ENCODE measurements around the gene BMPR1A. TPM values are rescaled to one million over a fixed set of nuclear protein-coding genes. Genes with fewer than 3 reads are reported as not detected.

The BMPR1A gene
- total RNA-seq, 1 donor, result 71.7 TPM

DNA sequence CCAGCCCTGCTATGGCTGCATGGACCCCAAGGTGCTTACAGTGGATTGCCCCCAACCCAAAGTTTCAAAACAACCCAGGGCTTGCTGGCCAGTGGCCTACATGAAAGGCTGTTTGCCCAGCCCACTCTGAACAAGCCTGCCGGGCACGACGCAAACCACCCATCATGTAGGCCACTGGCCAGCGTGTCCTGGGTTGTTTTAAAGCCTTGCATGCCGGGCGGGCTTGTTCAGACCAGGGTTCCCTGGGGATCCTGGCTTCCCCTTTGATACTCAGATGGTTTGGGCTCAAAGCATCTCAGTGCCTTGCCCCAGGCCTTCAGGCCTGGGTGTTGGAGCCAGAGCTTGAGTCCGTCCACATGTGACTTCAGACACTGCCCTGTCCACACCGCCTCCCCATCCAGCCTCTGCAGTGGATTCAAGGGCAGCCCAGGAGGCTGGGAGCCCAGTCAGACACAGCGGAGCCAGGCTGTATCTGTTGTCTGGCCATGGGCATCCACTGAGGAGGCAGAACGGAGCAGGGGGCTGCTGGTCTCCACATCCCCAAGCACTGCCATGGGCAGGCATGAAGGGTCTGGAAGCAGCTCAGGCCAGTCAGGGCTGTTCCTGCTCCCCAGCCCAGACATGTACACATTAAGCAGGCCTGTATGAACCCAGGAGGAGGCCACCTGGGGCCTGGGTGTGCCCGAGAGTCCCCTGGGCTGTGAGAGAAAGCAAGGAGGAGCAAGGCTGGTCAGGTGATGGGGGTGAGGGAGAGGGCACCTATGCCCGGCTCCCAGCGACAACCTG, 207.8 kb downstream of the BMPR1A start:
- Histone ChIP-seq H3K4me1 (ENCODE audit: insufficient read depth, low read length) (peaks cover 29% of the 10 kb centered on the region), H3K27me3 (ENCODE audit: insufficient read depth, low read length) (no peaks in the 10 kb centered on the region), H3K9me3 (ENCODE audit: low read depth, low read length) (no peaks in the 10 kb centered on the region), H2AFZ (ENCODE audit: low read length) (no peak overlapping the region), H3K36me3 (ENCODE audit: insufficient read depth, low read length) (no peaks in the 10 kb centered on the region), H3K79me2 (ENCODE audit: insufficient read depth, low read length) (no peaks in the 10 kb centered on the region), H3K4me3 (ENCODE audit: insufficient read depth, low read length) (no peak overlapping the region), H3K4me2 (ENCODE audit: insufficient read depth, low read length) (no peak overlapping the region), H4K20me1 (ENCODE audit: insufficient read depth, low read length) (no peaks in the 10 kb centered on the region), H3K27ac (ENCODE audit: low read depth, low read length) (no peak overlapping the region)
- DNase-seq (ENCODE audit: insufficient read length, low spot score, missing footprints), result peak; percentile 48
- TF ChIP-seq, protein P1, sequence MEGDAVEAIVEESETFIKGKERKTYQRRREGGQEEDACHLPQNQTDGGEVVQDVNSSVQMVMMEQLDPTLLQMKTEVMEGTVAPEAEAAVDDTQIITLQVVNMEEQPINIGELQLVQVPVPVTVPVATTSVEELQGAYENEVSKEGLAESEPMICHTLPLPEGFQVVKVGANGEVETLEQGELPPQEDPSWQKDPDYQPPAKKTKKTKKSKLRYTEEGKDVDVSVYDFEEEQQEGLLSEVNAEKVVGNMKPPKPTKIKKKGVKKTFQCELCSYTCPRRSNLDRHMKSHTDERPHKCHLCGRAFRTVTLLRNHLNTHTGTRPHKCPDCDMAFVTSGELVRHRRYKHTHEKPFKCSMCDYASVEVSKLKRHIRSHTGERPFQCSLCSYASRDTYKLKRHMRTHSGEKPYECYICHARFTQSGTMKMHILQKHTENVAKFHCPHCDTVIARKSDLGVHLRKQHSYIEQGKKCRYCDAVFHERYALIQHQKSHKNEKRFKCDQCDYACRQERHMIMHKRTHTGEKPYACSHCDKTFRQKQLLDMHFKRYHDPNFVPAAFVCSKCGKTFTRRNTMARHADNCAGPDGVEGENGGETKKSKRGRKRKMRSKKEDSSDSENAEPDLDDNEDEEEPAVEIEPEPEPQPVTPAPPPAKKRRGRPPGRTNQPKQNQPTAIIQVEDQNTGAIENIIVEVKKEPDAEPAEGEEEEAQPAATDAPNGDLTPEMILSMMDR (IDR thresholded peaks at IDR 0.05; ENCODE audit: extremely low read depth, low read depth, low read length), result no peak

- Histone ChIP-seq H3K79me2 (ENCODE audit: insufficient read depth, low read length) (no peaks in the 10 kb centered on the region), H2AFZ (ENCODE audit: low read length) (no peak overlapping the region)
- TF ChIP-seq, protein P1 (IDR thresholded peaks at IDR 0.05; ENCODE audit: extremely low read depth, low read depth, low read length), result no peak
Observed at GRCh38 chr10:86964847-86965190, 208.4 kb downstream of the BMPR1A start.

DNA sequence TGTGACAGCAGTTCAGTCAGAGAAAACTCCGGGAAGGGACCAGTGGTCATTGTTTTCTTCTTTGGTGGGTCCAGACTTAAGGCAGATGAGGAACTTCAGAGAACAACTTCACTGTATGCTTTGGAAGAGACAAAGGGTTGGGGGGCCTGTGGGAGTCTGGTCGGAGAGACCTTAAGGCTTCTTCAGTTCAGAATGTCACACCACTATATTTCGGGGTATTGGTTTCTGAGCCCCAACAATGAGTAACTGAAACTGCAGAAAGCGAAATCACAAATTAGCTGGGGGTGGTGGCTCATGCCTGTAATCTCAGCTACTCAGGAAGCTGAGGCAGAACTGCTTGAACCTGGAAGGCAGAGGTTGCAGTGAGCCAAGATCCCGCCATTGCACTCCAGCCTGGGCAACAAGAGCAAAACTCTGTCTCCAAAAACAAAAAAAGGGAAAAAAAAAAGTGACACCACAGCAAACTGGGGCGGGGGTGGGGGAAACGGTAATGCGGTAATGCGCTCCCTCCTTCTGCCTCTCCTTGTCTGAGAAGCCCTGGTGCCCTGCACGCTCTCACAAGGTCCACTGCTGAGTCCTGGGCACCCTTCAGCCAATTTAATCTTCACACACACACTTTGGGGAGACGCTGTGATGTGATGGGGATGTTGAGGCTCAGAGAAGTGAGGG, 209.7 kb downstream of the BMPR1A start:
- no peak for DNase-seq (ENCODE audit: insufficient read length, low spot score, missing footprints)
- H2AFZ ChIP-seq (ENCODE audit: low read length), result peak overlapping the region; percentile 95

More at GRCh38 chr10:86964847-86965190, 208.4 kb downstream of the BMPR1A start:
- Histone ChIP-seq H3K9me3 (ENCODE audit: low read depth, low read length) (no peaks in the 10 kb centered on the region), H4K20me1 (ENCODE audit: insufficient read depth, low read length) (peaks cover 4% of the 10 kb centered on the region), H3K4me2 (ENCODE audit: insufficient read depth, low read length) (no peak overlapping the region), H3K4me3 (ENCODE audit: insufficient read depth, low read length) (no peak overlapping the region), H3K27ac (ENCODE audit: low read depth, low read length) (no peak overlapping the region), H3K36me3 (ENCODE audit: insufficient read depth, low read length) (no peaks in the 10 kb centered on the region), H3K4me1 (ENCODE audit: insufficient read depth, low read length) (peaks cover 29% of the 10 kb centered on the region), H3K27me3 (ENCODE audit: insufficient read depth, low read length) (no peaks in the 10 kb centered on the region)
- DNase-seq (ENCODE audit: insufficient read length, low spot score, missing footprints), result peak; percentile 57

More for the DNA sequence above, 209.7 kb downstream of the BMPR1A start:
- no peaks in the 10 kb centered on the region for H3K36me3 ChIP-seq (ENCODE audit: insufficient read depth, low read length)
- TF ChIP-seq, protein P1 (IDR thresholded peaks at IDR 0.05; ENCODE audit: extremely low read depth, low read depth, low read length), result no peak
- peaks cover 39% of the 10 kb centered on the region for H3K4me1 ChIP-seq (ENCODE audit: insufficient read depth, low read length)
- peak overlapping the region; percentile 79 for H3K4me2 ChIP-seq (ENCODE audit: insufficient read depth, low read length)
- H3K9me3 ChIP-seq (ENCODE audit: low read depth, low read length), result no peaks in the 10 kb centered on the region
- no peak overlapping the region for H3K27ac ChIP-seq (ENCODE audit: low read depth, low read length)
- H3K27me3 ChIP-seq (ENCODE audit: insufficient read depth, low read length), result no peaks in the 10 kb centered on the region
- H3K4me3 ChIP-seq (ENCODE audit: insufficient read depth, low read length), result no peak overlapping the region
- H3K79me2 ChIP-seq (ENCODE audit: insufficient read depth, low read length), result no peaks in the 10 kb centered on the region
- peaks cover 5% of the 10 kb centered on the region for H4K20me1 ChIP-seq (ENCODE audit: insufficient read depth, low read length)
